Measurements from ENCODE around the gene GOLIM4.

GOLIM4 gene

GRCh38 chr3:168116279-168116678 lies 20.6 kb upstream of the GOLIM4 start:
- H3K27ac Mint-ChIP-seq, result no peak overlapping the region
- H3K27me3 Mint-ChIP-seq, result no peaks in the 10 kb centered on the region
- H3K4me3 Mint-ChIP-seq, result no peak overlapping the region
- no peaks in the 10 kb centered on the region for H3K9me3 Mint-ChIP-seq (ENCODE audit: low read depth)
- H3K36me3 Mint-ChIP-seq, result no peaks in the 10 kb centered on the region
- H3K4me1 Mint-ChIP-seq (ENCODE audit: low read depth), result no peaks in the 10 kb centered on the region

- Mint-ChIP-seq H3K4me1 (ENCODE audit: low read depth) (no peaks in the 10 kb centered on the region), H3K4me3 (no peak overlapping the region), H3K27me3 (no peaks in the 10 kb centered on the region), H3K9me3 (ENCODE audit: low read depth) (no peaks in the 10 kb centered on the region), H3K36me3 (no peaks in the 10 kb centered on the region), H3K27ac (no peak overlapping the region)
These were observed 18.1 kb upstream of the GOLIM4 start for GRCh38 chr3:168113848-168114247.

DNA sequence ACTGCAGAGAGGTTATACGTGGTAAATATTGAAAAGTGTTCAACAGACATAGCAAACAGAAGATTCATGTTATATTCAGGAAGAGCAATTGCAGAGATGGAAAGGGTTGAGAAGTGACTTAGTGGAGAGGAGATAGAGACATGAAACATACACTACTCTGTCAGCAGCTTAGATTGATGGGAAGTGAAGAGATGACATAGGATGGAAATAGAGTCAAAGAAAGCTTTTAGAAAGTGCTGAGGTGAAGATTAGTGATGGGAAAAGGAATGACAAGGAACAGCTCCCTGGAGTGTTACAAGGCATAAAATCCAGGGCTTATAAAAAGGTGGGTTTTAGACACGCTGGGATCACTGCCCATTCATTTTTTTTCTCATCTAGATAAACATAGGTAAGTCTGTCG lies 17.2 kb upstream of the GOLIM4 start:
- H3K4me1 Mint-ChIP-seq (ENCODE audit: low read depth), result no peaks in the 10 kb centered on the region
- no peak overlapping the region for H3K27ac Mint-ChIP-seq
- H3K27me3 Mint-ChIP-seq, result no peaks in the 10 kb centered on the region
- no peaks in the 10 kb centered on the region for H3K36me3 Mint-ChIP-seq
- H3K9me3 Mint-ChIP-seq (ENCODE audit: low read depth), result no peaks in the 10 kb centered on the region
- H3K4me3 Mint-ChIP-seq, result no peak overlapping the region

- peaks cover 9% of the 10 kb centered on the region for H3K27me3 Mint-ChIP-seq
- H3K36me3 Mint-ChIP-seq, result no peaks in the 10 kb centered on the region
- H3K4me1 Mint-ChIP-seq (ENCODE audit: low read depth), result no peaks in the 10 kb centered on the region
- peaks cover 7% of the 10 kb centered on the region for H3K9me3 Mint-ChIP-seq (ENCODE audit: low read depth)
- no peak overlapping the region for H3K27ac Mint-ChIP-seq
- no peak overlapping the region for H3K4me3 Mint-ChIP-seq
These were observed 8.6 kb upstream of the GOLIM4 start for GRCh38 chr3:168104361-168104760.

- H3K27ac Mint-ChIP-seq, result no peak overlapping the region
- no peaks in the 10 kb centered on the region for H3K36me3 Mint-ChIP-seq
- H3K4me1 Mint-ChIP-seq (ENCODE audit: low read depth), result no peaks in the 10 kb centered on the region
- H3K9me3 Mint-ChIP-seq (ENCODE audit: low read depth), result peaks cover 7% of the 10 kb centered on the region
- peaks cover 12% of the 10 kb centered on the region for H3K27me3 Mint-ChIP-seq
- H3K4me3 Mint-ChIP-seq, result no peak overlapping the region
These were observed 7.1 kb upstream of the GOLIM4 start for GRCh38 chr3:168102735-168103410.

GRCh38 chr3:168100777-168101492 lies 5.2 kb upstream of the GOLIM4 start:
- H3K36me3 Mint-ChIP-seq, result no peaks in the 10 kb centered on the region
- H3K4me3 Mint-ChIP-seq, result no peak overlapping the region
- peaks cover 3% of the 10 kb centered on the region for H3K4me1 Mint-ChIP-seq (ENCODE audit: low read depth)
- no peak overlapping the region for H3K27ac Mint-ChIP-seq
- peaks cover 15% of the 10 kb centered on the region for H3K27me3 Mint-ChIP-seq
- H3K9me3 Mint-ChIP-seq (ENCODE audit: low read depth), result no peaks in the 10 kb centered on the region

DNA sequence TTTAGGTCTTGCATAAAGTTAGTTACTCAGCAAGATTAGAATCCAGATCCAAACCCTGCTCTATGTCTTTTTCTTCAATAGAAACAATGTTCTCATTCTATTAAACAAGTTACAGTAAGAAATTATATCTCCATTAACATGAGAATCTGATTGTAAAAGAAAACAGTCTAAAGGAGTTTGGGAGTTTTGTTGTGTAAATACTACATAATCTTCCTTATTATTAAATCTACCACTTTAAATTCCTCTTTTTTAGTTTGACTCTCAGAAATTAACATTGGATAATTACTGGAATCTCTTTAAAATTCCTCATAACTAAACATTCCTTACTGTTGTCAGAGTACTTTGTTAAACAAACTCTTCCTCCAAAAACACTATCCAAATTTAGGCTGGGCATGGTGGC lies 1.7 kb upstream of the GOLIM4 start:
- Mint-ChIP-seq H3K9me3 (ENCODE audit: low read depth) (no peaks in the 10 kb centered on the region), H3K36me3 (no peaks in the 10 kb centered on the region), H3K27ac (no peak overlapping the region), H3K27me3 (peaks cover 33% of the 10 kb centered on the region), H3K4me3 (no peak overlapping the region), H3K4me1 (ENCODE audit: low read depth) (peaks cover 8% of the 10 kb centered on the region)

DNA sequence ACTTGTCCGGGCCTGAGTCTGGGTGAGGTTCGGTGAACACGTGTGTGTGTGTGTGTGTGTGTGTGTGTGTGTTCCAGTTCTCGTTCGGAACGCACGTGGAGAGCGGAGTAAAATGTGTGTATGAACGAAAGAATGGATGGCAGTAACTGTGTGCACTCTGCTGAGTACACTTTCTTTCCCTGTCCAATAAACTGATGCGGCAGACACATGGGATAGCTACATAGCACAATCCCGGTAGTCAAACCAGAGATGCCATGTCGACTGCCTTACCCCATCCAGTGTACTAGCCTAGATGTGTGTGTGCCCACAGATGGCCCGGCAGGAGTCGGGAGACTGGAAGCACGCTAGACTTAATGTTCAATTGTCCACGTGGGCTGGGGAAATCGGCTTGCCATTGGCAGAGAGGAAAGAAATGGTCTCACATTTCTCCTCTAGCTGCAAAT lies 507 bp upstream of the GOLIM4 start:
- Mint-ChIP-seq H3K36me3 (no peaks in the 10 kb centered on the region), H3K27ac (peak overlapping the region; percentile 75)

GRCh38 chr3:168094877-168095610 lies 680 bp downstream of the GOLIM4 start:
- Mint-ChIP-seq H3K27ac (no peak overlapping the region), H3K4me3 (peak overlapping the region; percentile 88), H3K9me3 (ENCODE audit: low read depth) (no peaks in the 10 kb centered on the region), H3K36me3 (no peaks in the 10 kb centered on the region), H3K27me3 (peaks cover 37% of the 10 kb centered on the region), H3K4me1 (ENCODE audit: low read depth) (peaks cover 8% of the 10 kb centered on the region)

More for the DNA sequence above, 507 bp upstream of the GOLIM4 start:
- peaks cover 8% of the 10 kb centered on the region for H3K4me1 Mint-ChIP-seq (ENCODE audit: low read depth)
- H3K27me3 Mint-ChIP-seq, result peaks cover 36% of the 10 kb centered on the region
- peak overlapping the region; percentile 88 for H3K4me3 Mint-ChIP-seq
- no peaks in the 10 kb centered on the region for H3K9me3 Mint-ChIP-seq (ENCODE audit: low read depth)

DNA sequence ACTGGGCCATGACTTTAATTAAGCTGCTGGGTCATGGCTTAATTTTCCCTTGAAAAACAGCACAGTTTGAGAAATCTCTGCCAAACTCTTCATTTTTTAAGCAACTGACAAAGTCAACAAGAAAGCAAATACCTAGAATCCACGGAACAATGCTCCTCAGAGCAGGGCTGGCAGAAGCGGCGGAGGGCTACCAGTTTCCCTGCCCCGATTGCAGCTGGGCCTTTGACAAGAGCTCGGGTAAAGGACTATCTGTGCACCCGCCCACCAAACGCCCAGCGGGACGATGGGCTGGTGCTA lies 1.2 kb downstream of the GOLIM4 start:
- Mint-ChIP-seq H3K27me3 (peaks cover 38% of the 10 kb centered on the region), H3K4me1 (ENCODE audit: low read depth) (peaks cover 8% of the 10 kb centered on the region), H3K36me3 (no peaks in the 10 kb centered on the region), H3K9me3 (ENCODE audit: low read depth) (no peaks in the 10 kb centered on the region), H3K27ac (no peak overlapping the region), H3K4me3 (peak overlapping the region; percentile 77)

- Mint-ChIP-seq H3K9me3 (ENCODE audit: low read depth) (no peaks in the 10 kb centered on the region), H3K27me3 (peaks cover 37% of the 10 kb centered on the region), H3K4me3 (no peak overlapping the region), H3K4me1 (ENCODE audit: low read depth) (peaks cover 8% of the 10 kb centered on the region), H3K27ac (no peak overlapping the region), H3K36me3 (no peaks in the 10 kb centered on the region)
These were observed 1.9 kb downstream of the GOLIM4 start for GRCh38 chr3:168093790-168094189.

DNA sequence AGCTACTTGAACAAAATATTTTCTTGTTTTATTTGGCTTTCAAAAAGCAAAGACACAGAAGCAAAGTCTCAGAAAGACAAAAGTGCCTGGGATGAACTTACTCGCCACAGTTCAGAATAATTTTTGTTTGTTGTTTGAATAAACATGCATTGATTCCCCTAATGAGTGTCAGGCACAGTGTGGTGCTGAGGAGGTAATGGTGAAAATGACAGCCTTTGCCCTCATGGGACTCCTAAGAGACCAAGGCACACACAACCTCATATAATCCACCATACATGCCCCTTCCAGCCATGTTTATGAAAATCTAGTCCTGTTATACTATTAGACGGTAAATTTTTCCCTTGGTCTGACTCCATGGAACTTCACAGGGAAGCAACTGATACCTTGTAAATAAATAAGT lies 2.5 kb downstream of the GOLIM4 start:
- Mint-ChIP-seq H3K36me3 (no peaks in the 10 kb centered on the region), H3K9me3 (ENCODE audit: low read depth) (no peaks in the 10 kb centered on the region), H3K27ac (no peak overlapping the region), H3K4me1 (ENCODE audit: low read depth) (peaks cover 11% of the 10 kb centered on the region), H3K27me3 (peaks cover 40% of the 10 kb centered on the region), H3K4me3 (no peak overlapping the region)

DNA sequence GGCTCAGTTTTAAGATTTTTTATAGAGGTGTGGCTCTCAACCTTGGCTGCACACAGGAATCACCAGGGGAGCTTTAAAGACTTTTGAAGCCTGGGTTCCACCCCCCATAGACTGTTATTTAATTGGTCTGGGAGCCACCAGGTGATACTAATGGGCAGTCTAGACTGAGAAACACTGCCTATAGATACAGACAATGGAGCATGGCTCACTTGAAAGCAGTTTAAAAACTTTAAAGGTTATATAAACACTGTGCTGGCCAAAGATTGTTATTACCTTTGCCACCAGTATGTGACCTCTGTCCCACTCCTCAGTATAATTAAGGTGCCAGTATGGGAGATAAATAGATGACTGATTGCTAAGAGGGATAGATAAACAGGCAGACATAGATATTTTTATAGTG lies 3.8 kb downstream of the GOLIM4 start:
- no peaks in the 10 kb centered on the region for H3K36me3 Mint-ChIP-seq
- peaks cover 11% of the 10 kb centered on the region for H3K4me1 Mint-ChIP-seq (ENCODE audit: low read depth)
- no peaks in the 10 kb centered on the region for H3K9me3 Mint-ChIP-seq (ENCODE audit: low read depth)
- no peak overlapping the region for H3K27ac Mint-ChIP-seq
- H3K4me3 Mint-ChIP-seq, result no peak overlapping the region
- H3K27me3 Mint-ChIP-seq, result peaks cover 38% of the 10 kb centered on the region

GRCh38 chr3:168091302-168091858 lies 4.3 kb downstream of the GOLIM4 start:
- Mint-ChIP-seq H3K36me3 (no peaks in the 10 kb centered on the region), H3K27ac (no peak overlapping the region), H3K4me1 (ENCODE audit: low read depth) (peaks cover 11% of the 10 kb centered on the region), H3K27me3 (peaks cover 34% of the 10 kb centered on the region), H3K9me3 (ENCODE audit: low read depth) (no peaks in the 10 kb centered on the region), H3K4me3 (no peak overlapping the region)

Data from activated naive CD8-positive, alpha-beta T cell (primary cell).